ENCODE measurements around the gene LHFPL6.

DNA sequence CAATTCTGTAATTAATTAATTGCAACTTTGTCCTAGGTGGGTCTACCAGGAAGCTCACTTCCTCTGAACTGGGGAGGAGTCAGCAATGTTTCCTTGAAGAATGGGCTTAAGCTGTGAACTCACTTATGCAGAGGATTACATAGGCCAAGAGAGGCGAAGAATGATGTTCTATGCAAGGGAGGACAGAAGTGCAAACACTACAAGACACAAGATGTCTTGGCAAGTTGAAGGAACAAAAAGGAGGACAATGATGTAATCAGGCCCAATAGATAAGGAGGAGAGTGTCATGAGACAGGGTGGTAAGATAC, 275.9 kb downstream of the LHFPL6 start:
- TF ChIP-seq CTCF (IDR thresholded peaks at IDR 0.05; ENCODE audit: low read depth, low read length), result no peak
- TF ChIP-seq MAX (IDR thresholded peaks at IDR 0.05; ENCODE audit: low read depth, low read length), result no peak
- TF ChIP-seq POLR2A (IDR thresholded peaks at IDR 0.05; ENCODE audit: extremely low read depth, insufficient read length), result no peak
- no peak for TF ChIP-seq MYC (IDR thresholded peaks at IDR 0.05; ENCODE audit: low read depth, low read length)
